ENCODE measurements around the gene CANT1.

DNA sequence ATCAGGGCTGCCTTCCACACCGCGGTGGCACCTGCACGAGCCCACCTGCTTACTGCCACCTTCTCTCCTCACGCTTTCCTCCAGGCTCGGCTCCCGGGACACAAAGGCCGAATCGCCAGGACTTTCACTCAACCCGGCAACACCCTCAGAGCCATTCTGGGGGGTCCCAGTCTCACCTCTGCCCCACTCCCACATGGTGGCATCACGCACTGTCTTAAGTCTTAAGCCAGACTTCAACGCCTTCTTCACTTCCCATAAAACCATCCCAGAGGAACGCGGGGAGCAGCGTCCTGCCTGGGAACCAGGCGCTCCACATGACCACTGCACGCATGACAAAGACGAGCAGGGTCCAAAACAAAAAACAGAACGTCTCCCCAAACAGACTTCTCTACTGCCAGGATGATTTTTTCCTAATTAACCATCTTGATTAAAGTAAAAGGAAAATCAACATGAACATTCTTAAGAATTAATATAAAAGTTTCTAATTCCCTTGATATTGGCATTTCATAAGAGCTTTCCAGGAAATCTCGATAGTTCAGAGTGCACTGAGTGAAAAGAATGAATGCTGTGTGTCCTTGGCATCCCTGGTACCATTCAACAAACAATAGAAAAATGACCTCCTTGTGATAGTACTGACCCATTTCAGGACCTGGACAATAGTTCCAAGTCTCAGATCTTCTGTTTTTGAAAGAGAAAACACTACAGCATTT lies 2.6 kb downstream of the CANT1 start:
- TF ChIP-seq, protein P1, sequence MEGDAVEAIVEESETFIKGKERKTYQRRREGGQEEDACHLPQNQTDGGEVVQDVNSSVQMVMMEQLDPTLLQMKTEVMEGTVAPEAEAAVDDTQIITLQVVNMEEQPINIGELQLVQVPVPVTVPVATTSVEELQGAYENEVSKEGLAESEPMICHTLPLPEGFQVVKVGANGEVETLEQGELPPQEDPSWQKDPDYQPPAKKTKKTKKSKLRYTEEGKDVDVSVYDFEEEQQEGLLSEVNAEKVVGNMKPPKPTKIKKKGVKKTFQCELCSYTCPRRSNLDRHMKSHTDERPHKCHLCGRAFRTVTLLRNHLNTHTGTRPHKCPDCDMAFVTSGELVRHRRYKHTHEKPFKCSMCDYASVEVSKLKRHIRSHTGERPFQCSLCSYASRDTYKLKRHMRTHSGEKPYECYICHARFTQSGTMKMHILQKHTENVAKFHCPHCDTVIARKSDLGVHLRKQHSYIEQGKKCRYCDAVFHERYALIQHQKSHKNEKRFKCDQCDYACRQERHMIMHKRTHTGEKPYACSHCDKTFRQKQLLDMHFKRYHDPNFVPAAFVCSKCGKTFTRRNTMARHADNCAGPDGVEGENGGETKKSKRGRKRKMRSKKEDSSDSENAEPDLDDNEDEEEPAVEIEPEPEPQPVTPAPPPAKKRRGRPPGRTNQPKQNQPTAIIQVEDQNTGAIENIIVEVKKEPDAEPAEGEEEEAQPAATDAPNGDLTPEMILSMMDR (IDR thresholded peaks at IDR 0.05; ENCODE audit: low read depth, low read length) = no peak
- TF ChIP-seq EZH2phosphoT487 (IDR thresholded peaks at IDR 0.05; ENCODE audit: low read depth) = no peak

Data from OCI-LY3 (cell line).